ENCODE results near the gene EYS.
"Not testable (repeated sequence)": the region's sequence is repeated elsewhere in the genome, so short reads cannot be mapped to it uniquely, and the experiment has no call there.

Gene EYS

DNA sequence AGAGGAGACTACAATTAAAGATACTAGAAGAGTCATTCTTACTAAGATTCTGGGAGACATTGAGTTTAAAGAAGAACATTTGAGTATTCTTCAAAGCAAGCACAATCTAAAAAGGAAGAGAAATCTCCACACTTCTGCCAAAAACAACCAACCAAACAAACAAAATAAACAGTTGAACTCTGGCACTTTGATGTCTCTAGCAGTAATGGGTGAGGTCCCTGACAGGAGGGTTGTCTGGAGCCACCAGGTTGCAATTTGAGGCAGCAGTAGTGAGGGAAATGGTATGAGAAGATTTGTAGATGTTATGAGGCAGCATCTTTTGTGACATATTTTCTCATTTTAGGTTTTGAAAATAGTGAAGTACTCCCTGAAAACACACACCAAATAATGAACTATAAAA is 1963.3 kb downstream of the EYS start:
- DNase-seq (ENCODE audit: low spot score) = no peak
- TF ChIP-seq, protein P1, sequence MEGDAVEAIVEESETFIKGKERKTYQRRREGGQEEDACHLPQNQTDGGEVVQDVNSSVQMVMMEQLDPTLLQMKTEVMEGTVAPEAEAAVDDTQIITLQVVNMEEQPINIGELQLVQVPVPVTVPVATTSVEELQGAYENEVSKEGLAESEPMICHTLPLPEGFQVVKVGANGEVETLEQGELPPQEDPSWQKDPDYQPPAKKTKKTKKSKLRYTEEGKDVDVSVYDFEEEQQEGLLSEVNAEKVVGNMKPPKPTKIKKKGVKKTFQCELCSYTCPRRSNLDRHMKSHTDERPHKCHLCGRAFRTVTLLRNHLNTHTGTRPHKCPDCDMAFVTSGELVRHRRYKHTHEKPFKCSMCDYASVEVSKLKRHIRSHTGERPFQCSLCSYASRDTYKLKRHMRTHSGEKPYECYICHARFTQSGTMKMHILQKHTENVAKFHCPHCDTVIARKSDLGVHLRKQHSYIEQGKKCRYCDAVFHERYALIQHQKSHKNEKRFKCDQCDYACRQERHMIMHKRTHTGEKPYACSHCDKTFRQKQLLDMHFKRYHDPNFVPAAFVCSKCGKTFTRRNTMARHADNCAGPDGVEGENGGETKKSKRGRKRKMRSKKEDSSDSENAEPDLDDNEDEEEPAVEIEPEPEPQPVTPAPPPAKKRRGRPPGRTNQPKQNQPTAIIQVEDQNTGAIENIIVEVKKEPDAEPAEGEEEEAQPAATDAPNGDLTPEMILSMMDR (IDR thresholded peaks at IDR 0.05; ENCODE audit: extremely low read depth, missing control alignments) = no peak

DNA sequence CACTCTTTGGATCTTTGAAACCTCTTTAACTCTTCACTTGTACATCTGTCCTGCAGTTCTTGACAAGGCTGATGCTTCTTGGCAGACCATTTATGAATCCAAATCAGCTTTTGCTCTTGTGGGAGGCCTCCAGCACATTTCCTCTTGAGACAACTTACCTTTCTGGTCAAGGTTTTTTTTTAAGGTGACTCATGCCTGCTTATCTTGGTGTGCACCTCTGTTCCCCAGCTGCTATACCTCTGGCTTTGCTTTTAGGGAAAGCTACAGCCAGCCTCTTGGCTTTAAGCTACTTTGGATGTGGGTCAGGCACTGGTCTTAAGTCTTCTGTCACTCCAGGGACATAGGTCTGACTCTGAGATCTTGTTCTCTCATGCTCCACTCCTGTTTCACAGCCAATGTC is 1965.0 kb downstream of the EYS start:
- TF ChIP-seq, protein P1 (IDR thresholded peaks at IDR 0.05; ENCODE audit: extremely low read depth, missing control alignments) = no peak
- DNase-seq (ENCODE audit: low spot score) = no peak

DNA sequence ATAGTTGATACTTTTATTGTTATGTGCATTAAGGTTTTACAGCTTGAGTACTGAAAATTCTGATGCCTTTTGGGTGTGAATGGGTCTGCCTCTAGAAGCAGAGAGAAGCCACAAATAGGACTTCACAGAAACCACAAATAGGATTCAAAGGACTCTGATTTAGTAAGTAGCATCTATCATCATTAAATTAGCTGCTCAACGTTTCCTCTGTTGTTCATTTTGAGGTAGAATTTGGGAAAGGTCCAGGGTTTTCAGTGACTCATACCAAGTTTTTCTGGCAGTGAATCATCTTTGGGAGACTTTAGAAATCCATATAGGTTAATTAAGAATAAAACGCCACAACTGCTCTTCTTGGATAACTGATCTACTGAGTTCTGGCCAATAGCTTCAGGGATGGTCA is 1966.3 kb downstream of the EYS start:
- TF ChIP-seq, protein P1 (IDR thresholded peaks at IDR 0.05; ENCODE audit: extremely low read depth, missing control alignments) = no peak

DNA sequence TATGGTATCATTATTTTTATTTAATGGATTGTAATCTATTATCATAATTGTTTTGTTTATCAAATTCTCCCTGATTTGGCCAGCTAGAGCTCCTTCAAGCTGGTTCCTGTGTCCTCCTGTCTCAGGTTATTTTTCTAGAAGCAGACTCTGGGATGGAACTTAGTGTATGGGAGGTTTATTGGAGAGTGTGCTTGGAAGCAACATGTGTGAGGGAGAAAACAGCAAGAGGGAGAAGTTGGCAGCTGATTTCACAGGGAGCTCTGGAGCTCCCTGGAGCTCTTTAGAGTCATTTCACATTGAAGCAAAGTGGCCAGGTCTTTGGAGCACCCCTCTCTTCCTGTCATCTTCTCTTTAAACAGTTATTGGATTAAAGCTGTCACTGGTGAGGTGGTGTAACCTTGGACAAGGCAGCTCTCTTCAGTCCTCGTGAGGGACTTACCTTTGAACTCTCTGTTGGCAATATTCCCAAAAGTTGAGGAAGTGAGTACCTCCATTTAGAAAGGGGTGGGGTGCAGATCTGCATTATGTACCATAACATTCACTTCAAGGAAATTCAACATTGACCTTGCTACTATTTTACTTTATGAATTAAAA is 1967.8 kb downstream of the EYS start:
- DNase-seq (ENCODE audit: low spot score) = no peak
- TF ChIP-seq, protein P1 (IDR thresholded peaks at IDR 0.05; ENCODE audit: extremely low read depth, missing control alignments) = no peak

More for the DNA sequence above, 1966.3 kb downstream of the EYS start:
- no peak for DNase-seq (ENCODE audit: low spot score)

DNA sequence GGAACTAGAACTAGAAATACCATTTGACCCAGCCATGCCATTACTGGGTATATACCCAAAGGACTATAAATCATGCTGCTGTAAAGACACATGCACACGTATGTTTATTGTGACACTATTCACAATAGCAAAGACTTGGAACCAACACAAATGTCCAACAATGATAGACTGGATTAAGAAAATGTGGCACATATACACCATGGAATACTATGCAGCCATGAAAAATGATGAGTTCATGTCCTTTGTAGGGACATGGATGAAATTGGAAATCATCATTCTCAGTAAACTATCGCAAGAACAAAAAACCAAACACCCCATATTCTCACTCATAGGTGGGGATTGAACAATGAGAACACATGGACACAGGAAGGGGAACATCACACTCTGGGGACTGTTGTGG is 1968.8 kb downstream of the EYS start:
- not testable (repeated sequence) for DNase-seq (ENCODE audit: low spot score)

DNA sequence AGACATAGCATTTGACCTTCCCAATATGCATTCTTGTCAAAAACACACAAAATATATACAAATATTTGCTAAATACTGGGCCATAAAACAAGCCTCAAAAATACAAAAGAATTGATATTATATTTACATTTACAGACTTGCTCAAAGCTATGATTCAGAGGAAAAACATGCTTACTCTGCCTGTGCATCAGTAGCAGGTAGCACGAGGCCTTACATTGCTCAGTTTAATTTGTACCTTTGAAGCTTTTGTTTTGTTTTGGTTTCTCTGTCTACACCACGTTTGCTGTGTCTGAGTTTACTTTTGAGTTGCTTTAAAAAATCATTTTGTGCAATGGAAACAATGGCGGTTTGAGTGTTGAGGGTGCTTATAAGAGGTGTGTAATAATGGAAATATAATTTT is 1972.1 kb downstream of the EYS start:
- no peak for DNase-seq (ENCODE audit: low spot score)
- TF ChIP-seq, protein P1 (IDR thresholded peaks at IDR 0.05; ENCODE audit: extremely low read depth, missing control alignments) = no peak

DNA sequence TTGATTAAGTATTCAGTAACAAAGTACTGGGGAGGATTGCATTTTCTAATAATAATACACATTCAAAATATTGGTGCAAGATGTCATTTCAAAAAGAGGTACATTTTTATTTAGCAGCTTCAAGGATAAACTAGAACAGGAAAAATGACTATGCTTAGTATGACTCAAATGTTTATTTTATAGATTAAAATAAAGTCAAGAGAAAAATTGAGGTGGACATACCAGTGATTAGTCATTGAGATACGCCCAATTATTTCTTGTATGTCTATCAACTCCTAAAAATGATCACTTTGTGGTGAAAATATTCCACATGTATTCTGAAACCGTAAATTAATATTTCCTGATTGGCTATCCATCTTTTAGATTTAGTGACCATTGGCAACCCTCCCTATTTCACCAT is 1974.7 kb downstream of the EYS start:
- DNase-seq (ENCODE audit: low spot score) = no peak
- TF ChIP-seq, protein P1 (IDR thresholded peaks at IDR 0.05; ENCODE audit: extremely low read depth, missing control alignments) = no peak

DNA sequence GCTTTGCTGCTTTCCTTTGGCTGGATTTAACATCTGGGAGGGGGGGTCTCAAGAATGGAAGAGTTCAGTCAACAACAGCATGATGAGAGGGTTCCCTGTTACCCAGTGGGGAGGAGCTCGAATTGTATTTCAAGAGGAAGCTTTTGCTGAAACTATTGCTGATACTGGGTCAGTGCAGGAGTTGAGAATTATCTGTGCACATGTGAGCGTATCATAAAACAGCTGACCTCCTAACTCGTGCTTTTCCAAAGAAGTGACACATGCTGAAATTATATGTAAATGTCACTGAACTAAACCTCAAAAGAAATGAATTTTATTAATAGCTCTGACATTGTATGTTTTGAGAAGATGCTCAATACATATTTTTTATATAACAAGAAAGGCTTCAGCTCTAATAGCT is 1975.1 kb downstream of the EYS start:
- TF ChIP-seq, protein P1 (IDR thresholded peaks at IDR 0.05; ENCODE audit: extremely low read depth, missing control alignments) = no peak

More for the DNA sequence above, 1975.1 kb downstream of the EYS start:
- DNase-seq (ENCODE audit: low spot score) = no peak

Data from GM20000 (cell line).